ENCODE results near the gene ABRACL. TPM values are rescaled to one million over a fixed set of nuclear protein-coding genes. Genes with fewer than 3 reads are reported as not detected.
A peak's percentile ranks its signal among the peaks of the same experiment; 100 is the strongest.

Gene ABRACL
- total and polyA plus RNA-seq, 9 of the 15 experiments (the other 6 are each of a cell fraction or from before 2014, with no cell fraction given), result 1.1 to 5.2 (median 1.9) TPM

GRCh38 chr6:139053382-139053781 lies 24.8 kb downstream of the ABRACL start:
- no peak overlapping the region for H3K4me3 ChIP-seq
- ATAC-seq (no peak), FAIRE-seq (no peak), DNase-seq (ENCODE audit: extremely low read depth in 1 of 4, low spot score in 3 of 4) (no peak)
- peaks cover 0 to 4% of the 10 kb centered on the region in 2 experiments; a peak in 3 of 5 replicates for H3K27me3 ChIP-seq (ENCODE audit: control insufficient read depth in 2 of 2, insufficient read depth in 2 of 2, low read length in 2 of 2)
- no peak overlapping the region for H3K4me2 ChIP-seq (ENCODE audit: insufficient read depth, low read length)
- 0% methylated on average over 3 of the region's 3 CpGs for WGBS (ENCODE audit: insufficient coverage, low coverage, missing lambda C conversion rate)
- ChIA-PET POLR2A (no interaction called here), CTCF (ENCODE audit: low intra/inter-chr PET ratio) (no interaction called here)
- no peaks in the 10 kb centered on the region for H3K4me1 ChIP-seq (replicated peaks in 1 of 2; ENCODE audit: control insufficient read depth in 2 of 2, insufficient read depth in 2 of 2, low read length in 2 of 2)
- peak; percentile 61 for TF ChIP-seq TFE3 (CRISPR knock-in tag; IDR thresholded peaks at IDR 0.05)
- TF ChIP-seq, protein P1, sequence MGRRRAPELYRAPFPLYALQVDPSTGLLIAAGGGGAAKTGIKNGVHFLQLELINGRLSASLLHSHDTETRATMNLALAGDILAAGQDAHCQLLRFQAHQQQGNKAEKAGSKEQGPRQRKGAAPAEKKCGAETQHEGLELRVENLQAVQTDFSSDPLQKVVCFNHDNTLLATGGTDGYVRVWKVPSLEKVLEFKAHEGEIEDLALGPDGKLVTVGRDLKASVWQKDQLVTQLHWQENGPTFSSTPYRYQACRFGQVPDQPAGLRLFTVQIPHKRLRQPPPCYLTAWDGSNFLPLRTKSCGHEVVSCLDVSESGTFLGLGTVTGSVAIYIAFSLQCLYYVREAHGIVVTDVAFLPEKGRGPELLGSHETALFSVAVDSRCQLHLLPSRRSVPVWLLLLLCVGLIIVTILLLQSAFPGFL (CRISPR knock-in tag; IDR thresholded peaks at IDR 0.05), result no peak
- H2AFZ ChIP-seq (ENCODE audit: low read depth, low read length), result no peak overlapping the region
- H3K36me3 ChIP-seq (ENCODE audit: control insufficient read depth, insufficient read depth, low read length), result no peaks in the 10 kb centered on the region
- H3K79me2 ChIP-seq (ENCODE audit: control insufficient read depth, insufficient read depth, low read length), result no peaks in the 10 kb centered on the region
- no TSS peak for BruUV-seq (replicated peaks)
- H4K20me1 ChIP-seq (replicated peaks; ENCODE audit: control insufficient read depth, insufficient read depth, low read length), result no peaks in the 10 kb centered on the region
- H3K9me1 ChIP-seq (ENCODE audit: control insufficient read depth, insufficient read depth, low read length), result no peaks in the 10 kb centered on the region
- H3K27ac ChIP-seq (ENCODE audit: extremely low read depth, low read depth, low read length), result no peak overlapping the region
- intact Hi-C loops (cut with micrococcal nuclease) (no loop called here), in situ Hi-C loops (cut with MboI) (no loop called here)
- H3K9me3 ChIP-seq (replicated peaks; ENCODE audit: control insufficient read depth, insufficient read depth, low read depth, low read length), result no peaks in the 10 kb centered on the region
- H3K9ac ChIP-seq (ENCODE audit: insufficient read depth in 1 of 2, low read depth in 2 of 2, low read length in 2 of 2), result no peak overlapping the region

DNA sequence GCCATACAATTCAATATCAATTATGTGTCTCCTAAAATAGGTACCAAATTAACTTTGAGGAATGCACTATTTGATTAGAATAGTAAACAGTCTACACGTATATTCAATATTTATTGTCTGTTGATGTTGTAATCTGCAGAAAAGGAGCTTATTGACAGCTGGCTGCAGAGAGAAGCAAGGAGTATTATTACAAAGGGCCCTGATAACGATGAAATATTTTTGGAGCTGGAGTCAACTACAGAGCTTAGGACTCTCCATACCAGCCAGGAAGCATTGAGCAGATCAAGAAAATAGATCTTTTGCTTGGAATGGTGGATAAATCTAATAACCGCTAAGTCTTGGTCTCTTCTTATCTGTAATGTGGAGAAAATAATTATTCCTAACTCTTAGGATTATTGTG lies 25.5 kb downstream of the ABRACL start:
- H3K27me3 ChIP-seq (ENCODE audit: control insufficient read depth in 2 of 2, insufficient read depth in 2 of 2, low read length in 2 of 2), result peaks cover 0 to 4% of the 10 kb centered on the region in 2 experiments; a peak in 3 of 5 replicates
- no peaks in the 10 kb centered on the region for H3K36me3 ChIP-seq (ENCODE audit: control insufficient read depth, insufficient read depth, low read length)
- no peak overlapping the region for H2AFZ ChIP-seq (ENCODE audit: low read depth, low read length)
- in situ Hi-C loops (cut with MboI) (no loop called here), intact Hi-C loops (cut with micrococcal nuclease) (no loop called here)
- no peaks in the 10 kb centered on the region for H3K9me3 ChIP-seq (replicated peaks; ENCODE audit: control insufficient read depth, insufficient read depth, low read depth, low read length)
- no peak overlapping the region for H3K27ac ChIP-seq (ENCODE audit: extremely low read depth, low read depth, low read length)
- ChIA-PET POLR2A (interaction anchor here (0.6 kb wide), 1 partner anchor 35 kb away, joined by 3 read pairs; no protein-coding TSS in a partner anchor), CTCF (ENCODE audit: low intra/inter-chr PET ratio) (no interaction called here)
- no peaks in the 10 kb centered on the region for H3K79me2 ChIP-seq (ENCODE audit: control insufficient read depth, insufficient read depth, low read length)
- H3K9ac ChIP-seq (ENCODE audit: insufficient read depth in 1 of 2, low read depth in 2 of 2, low read length in 2 of 2), result no peak overlapping the region
- H4K20me1 ChIP-seq (replicated peaks; ENCODE audit: control insufficient read depth, insufficient read depth, low read length), result no peaks in the 10 kb centered on the region
- no TSS peak for BruUV-seq (replicated peaks)
- no peak overlapping the region for H3K4me3 ChIP-seq
- H3K9me1 ChIP-seq (ENCODE audit: control insufficient read depth, insufficient read depth, low read length), result no peaks in the 10 kb centered on the region
- ATAC-seq (no peak), FAIRE-seq (no peak), DNase-seq (ENCODE audit: extremely low read depth in 1 of 4, low spot score in 3 of 4) (no peak)
- H3K4me2 ChIP-seq (ENCODE audit: insufficient read depth, low read length), result no peak overlapping the region
- no peaks in the 10 kb centered on the region for H3K4me1 ChIP-seq (replicated peaks in 1 of 2; ENCODE audit: control insufficient read depth in 2 of 2, insufficient read depth in 2 of 2, low read length in 2 of 2)
- 0% methylated on average over 3 of the region's 3 CpGs for WGBS (ENCODE audit: insufficient coverage, low coverage, missing lambda C conversion rate)
- no peak for TF ChIP-seq ZNF408 (CRISPR knock-in tag; IDR thresholded peaks at IDR 0.05; ENCODE audit: low read depth)
- no peak for TF ChIP-seq RBM14 (IDR thresholded peaks at IDR 0.05; ENCODE audit: borderline replicate concordance, insufficient read depth, low read depth, low read length)
- TF ChIP-seq L3MBTL2 (IDR thresholded peaks at IDR 0.05), result no peak
- no peak for TF ChIP-seq MEF2D (tag; conservative IDR thresholded peaks at IDR 0.05; ENCODE audit: low read depth)
- TF ChIP-seq RHOXF2B (CRISPR knock-in tag; conservative IDR thresholded peaks at IDR 0.05), result no peak
- TF ChIP-seq NR2C1 (IDR thresholded peaks at IDR 0.05), result no peak
- TF ChIP-seq NR2C1 (tag; IDR thresholded peaks at IDR 0.05), result no peak
- no peak for TF ChIP-seq HNRNPK (IDR thresholded peaks at IDR 0.05; ENCODE audit: low read depth, low read length, poor library complexity, severe bottlenecking)
- TF ChIP-seq ZNF263 (CRISPR knock-in tag; IDR thresholded peaks at IDR 0.05; ENCODE audit: borderline replicate concordance), result no peak
- TF ChIP-seq ZNF121 (CRISPR knock-in tag; conservative IDR thresholded peaks at IDR 0.05), result no peak
- TF ChIP-seq, protein P2, sequence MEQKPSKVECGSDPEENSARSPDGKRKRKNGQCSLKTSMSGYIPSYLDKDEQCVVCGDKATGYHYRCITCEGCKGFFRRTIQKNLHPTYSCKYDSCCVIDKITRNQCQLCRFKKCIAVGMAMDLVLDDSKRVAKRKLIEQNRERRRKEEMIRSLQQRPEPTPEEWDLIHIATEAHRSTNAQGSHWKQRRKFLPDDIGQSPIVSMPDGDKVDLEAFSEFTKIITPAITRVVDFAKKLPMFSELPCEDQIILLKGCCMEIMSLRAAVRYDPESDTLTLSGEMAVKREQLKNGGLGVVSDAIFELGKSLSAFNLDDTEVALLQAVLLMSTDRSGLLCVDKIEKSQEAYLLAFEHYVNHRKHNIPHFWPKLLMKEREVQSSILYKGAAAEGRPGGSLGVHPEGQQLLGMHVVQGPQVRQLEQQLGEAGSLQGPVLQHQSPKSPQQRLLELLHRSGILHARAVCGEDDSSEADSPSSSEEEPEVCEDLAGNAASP (IDR thresholded peaks at IDR 0.05), result no peak

All from K562 (cell line).